GM06990 (cell line): ENCODE data around the gene ZDHHC18.
A peak's percentile ranks its signal among the peaks of the same experiment; 100 is the strongest.
"Not testable (repeated sequence)": the region's sequence is repeated elsewhere in the genome, so short reads cannot be mapped to it uniquely, and the experiment has no call there.

Experiments
- DNase-seq: peaks from one replicate; pipeline ENCODE4 v3.0.0-alpha.2; 2011; ENCODE audit not compliant: insufficient read length; ENCODE audit errors: extremely low read depth
- H3K27me3 ChIP-seq: replicated peaks from 2 replicates; pipeline ENCODE4 v1.6.0; 2011; ENCODE audit warnings: low read length; ENCODE audit not compliant: control insufficient read depth, insufficient read depth
- H3K36me3 ChIP-seq: 2 replicates; pipeline ENCODE4 v1.5.1; 2011; ENCODE audit warnings: low read length; ENCODE audit not compliant: control insufficient read depth, insufficient read depth
- H3K4me3 ChIP-seq: replicated peaks from 2 replicates; pipeline ENCODE4 v1.5.1; 2011; ENCODE audit warnings: low read depth, mild to moderate bottlenecking, control low read depth, low read length
- CTCF ChIP-seq: IDR thresholded peaks from 2 replicates; pipeline ENCODE4 v1.5.1; 2011; ENCODE audit warnings: low read length, control low read depth, mild to moderate bottlenecking, inconsistent platforms; ENCODE audit not compliant: insufficient read depth, poor library complexity, severe bottlenecking

The ZDHHC18 gene

GRCh38 chr1:26831546-26832248 is 5.2 kb downstream of the ZDHHC18 start:
- Histone ChIP-seq H3K36me3 (peaks cover 21% of the 10 kb centered on the region), H3K27me3 (no peaks in the 10 kb centered on the region), H3K4me3 (no peak overlapping the region)
- DNase-seq, result no peak
- no peak for TF ChIP-seq CTCF

GRCh38 chr1:26832249-26832960 is 5.9 kb downstream of the ZDHHC18 start:
- Histone ChIP-seq H3K4me3 (no peak overlapping the region), H3K27me3 (no peaks in the 10 kb centered on the region), H3K36me3 (peaks cover 21% of the 10 kb centered on the region)
- no peak for TF ChIP-seq CTCF
- no peak for DNase-seq

- Histone ChIP-seq H3K36me3 (peaks cover 24% of the 10 kb centered on the region), H3K4me3 (peak overlapping the region; percentile 24; the same call in 1 of the 2 replicates), H3K27me3 (no peaks in the 10 kb centered on the region)
- peak; percentile 81 for DNase-seq
- peak; percentile 59 for TF ChIP-seq CTCF
Observed at GRCh38 chr1:26833432-26834405, 7.2 kb downstream of the ZDHHC18 start.

GRCh38 chr1:26837665-26838064 is 11.2 kb downstream of the ZDHHC18 start:
- not testable (repeated sequence) for H3K27me3 ChIP-seq, DNase-seq, H3K4me3 ChIP-seq
- peaks cover 22% of the 10 kb centered on the region for H3K36me3 ChIP-seq

GRCh38 chr1:26838474-26839338 is 12.2 kb downstream of the ZDHHC18 start:
- Histone ChIP-seq H3K36me3 (peaks cover 22% of the 10 kb centered on the region), H3K4me3 (no peak overlapping the region), H3K27me3 (no peaks in the 10 kb centered on the region)
- no peak for TF ChIP-seq CTCF
- peak; percentile 83 for DNase-seq
